ENCODE data around the gene CCDC6. TPM values are rescaled to one million over a fixed set of nuclear protein-coding genes. Genes with fewer than 3 reads are reported as not detected.

Gene CCDC6
- total RNA-seq, 1 donor from 2014 or later: 42.7 TPM

- Histone ChIP-seq H3K27me3 (ENCODE audit: control insufficient read depth, insufficient read depth, low read length) (no peaks in the 10 kb centered on the region), H3K4me3 (ENCODE audit: low read depth, low read length) (peak overlapping the region; percentile 83), H3K36me3 (ENCODE audit: control insufficient read depth, insufficient read depth, low read length) (no peaks in the 10 kb centered on the region)
- TF ChIP-seq CTCF (IDR thresholded peaks at IDR 0.05; ENCODE audit: insufficient read depth, low read length, poor library complexity, severe bottlenecking): no peak
- no peak for DNase-seq (ENCODE audit: low read depth)
Observed at GRCh38 chr10:59904426-59905065, 1.8 kb downstream of the CCDC6 start.

GRCh38 chr10:59903871-59904270, 2.5 kb downstream of the CCDC6 start:
- Histone ChIP-seq H3K36me3 (ENCODE audit: control insufficient read depth, insufficient read depth, low read length) (no peaks in the 10 kb centered on the region), H3K4me3 (ENCODE audit: low read depth, low read length) (no peak overlapping the region), H3K27me3 (ENCODE audit: control insufficient read depth, insufficient read depth, low read length) (no peaks in the 10 kb centered on the region)
- no peak for DNase-seq (ENCODE audit: low read depth)
- TF ChIP-seq CTCF (IDR thresholded peaks at IDR 0.05; ENCODE audit: insufficient read depth, low read length, poor library complexity, severe bottlenecking): no peak

- Histone ChIP-seq H3K36me3 (ENCODE audit: control insufficient read depth, insufficient read depth, low read length) (no peaks in the 10 kb centered on the region), H3K4me3 (ENCODE audit: low read depth, low read length) (no peak overlapping the region), H3K27me3 (ENCODE audit: control insufficient read depth, insufficient read depth, low read length) (no peaks in the 10 kb centered on the region)
- no peak for TF ChIP-seq CTCF (IDR thresholded peaks at IDR 0.05; ENCODE audit: insufficient read depth, low read length, poor library complexity, severe bottlenecking)
- DNase-seq (ENCODE audit: low read depth): no peak
Observed at GRCh38 chr10:59902016-59902415, 4.3 kb downstream of the CCDC6 start.

- DNase-seq (ENCODE audit: low read depth): no peak
- no peak for TF ChIP-seq CTCF (IDR thresholded peaks at IDR 0.05; ENCODE audit: insufficient read depth, low read length, poor library complexity, severe bottlenecking)
- Histone ChIP-seq H3K27me3 (ENCODE audit: control insufficient read depth, insufficient read depth, low read length) (no peaks in the 10 kb centered on the region), H3K36me3 (ENCODE audit: control insufficient read depth, insufficient read depth, low read length) (no peaks in the 10 kb centered on the region), H3K4me3 (ENCODE audit: low read depth, low read length) (no peak overlapping the region)
Observed at GRCh38 chr10:59901470-59901869, 4.9 kb downstream of the CCDC6 start.

GRCh38 chr10:59900048-59900727, 6.2 kb downstream of the CCDC6 start:
- no peak for DNase-seq (ENCODE audit: low read depth)
- Histone ChIP-seq H3K36me3 (ENCODE audit: control insufficient read depth, insufficient read depth, low read length) (no peaks in the 10 kb centered on the region), H3K27me3 (ENCODE audit: control insufficient read depth, insufficient read depth, low read length) (no peaks in the 10 kb centered on the region), H3K4me3 (ENCODE audit: low read depth, low read length) (no peak overlapping the region)
- TF ChIP-seq CTCF (IDR thresholded peaks at IDR 0.05; ENCODE audit: insufficient read depth, low read length, poor library complexity, severe bottlenecking): no peak
